ENCODE data around the gene ADORA1.

The ADORA1 gene

DNA sequence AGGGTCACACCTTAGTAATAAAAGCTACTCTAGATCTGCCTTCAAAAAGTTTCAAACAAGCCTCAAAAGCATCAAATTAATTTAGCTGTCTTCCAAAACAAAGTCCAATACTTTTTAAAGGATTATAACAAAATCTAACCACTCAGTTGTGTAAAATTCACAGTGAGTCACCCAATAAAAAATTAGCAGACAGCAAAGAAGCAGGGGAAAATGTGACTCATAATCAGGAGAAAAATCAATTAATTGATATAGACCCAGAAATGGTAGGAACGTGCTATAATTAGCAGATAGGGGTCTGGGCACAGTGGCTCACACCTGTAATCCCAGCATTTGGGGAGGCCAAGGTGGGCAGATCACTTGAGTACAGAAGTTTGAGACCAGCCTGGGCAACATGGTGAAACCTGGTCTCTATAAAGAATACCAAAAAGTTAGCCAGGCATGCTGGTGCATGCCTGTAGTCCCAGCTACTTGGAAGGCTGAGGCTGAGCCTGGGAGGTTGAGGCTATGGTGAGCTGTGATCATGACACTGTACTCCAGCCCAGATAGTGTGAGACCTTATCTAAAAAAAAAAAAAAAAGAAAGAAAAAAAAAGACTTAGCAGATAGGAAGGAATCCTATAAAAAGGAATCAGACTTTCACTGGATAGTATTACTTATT is 33.6 kb upstream of the ADORA1 start:
- DNase-seq (ENCODE audit: low read depth, low spot score), result no peak

DNA sequence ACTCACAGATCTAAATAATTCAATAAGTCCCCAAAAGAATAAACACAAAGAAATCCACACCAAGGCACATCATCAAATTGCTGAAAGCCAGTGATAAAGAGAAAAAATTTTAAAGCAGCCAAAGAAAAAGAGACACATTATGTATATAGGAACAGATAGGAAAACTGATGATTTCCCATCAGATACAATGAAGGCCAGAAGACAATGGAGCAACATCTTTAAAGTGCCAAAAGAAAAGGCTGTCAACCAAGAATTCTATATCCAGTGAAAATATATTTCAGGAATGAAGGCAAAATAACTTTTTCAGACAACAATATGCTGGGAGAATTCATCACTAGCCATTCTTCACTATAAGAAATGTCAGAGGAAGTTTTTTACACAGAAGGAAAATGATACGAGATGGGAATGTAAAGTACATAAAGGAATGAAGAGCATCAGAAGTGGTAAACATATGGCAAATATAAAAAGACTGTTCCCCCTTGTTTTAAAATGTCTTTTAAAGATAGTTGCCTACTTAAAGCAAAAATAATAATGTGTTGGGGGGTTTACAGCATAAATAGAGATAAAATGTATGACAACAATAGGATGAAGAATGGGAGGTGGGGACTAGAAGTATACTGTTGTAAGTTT is 32.4 kb upstream of the ADORA1 start:
- DNase-seq (ENCODE audit: low read depth, low spot score), result no peak

DNA sequence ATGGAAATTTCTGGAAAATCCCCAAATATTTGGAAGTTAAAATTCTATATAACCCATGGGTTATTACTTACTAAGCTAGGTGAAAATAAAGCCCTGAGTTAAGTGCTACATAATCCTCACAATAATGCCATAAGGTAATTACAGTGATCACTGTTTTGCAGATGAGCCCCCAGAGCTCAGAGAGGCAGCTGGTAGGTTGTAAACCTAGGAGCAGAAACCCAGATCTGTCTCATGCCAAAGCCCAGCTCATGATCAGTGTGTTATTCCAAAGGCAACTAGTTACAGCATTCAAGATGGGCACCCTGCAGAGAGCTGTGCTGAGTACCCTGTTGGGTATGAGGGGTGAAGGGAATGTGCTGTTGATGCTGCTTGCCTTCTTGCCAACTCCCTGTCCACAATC is 31.0 kb upstream of the ADORA1 start:
- DNase-seq (ENCODE audit: low read depth, low spot score), result no peak

DNA sequence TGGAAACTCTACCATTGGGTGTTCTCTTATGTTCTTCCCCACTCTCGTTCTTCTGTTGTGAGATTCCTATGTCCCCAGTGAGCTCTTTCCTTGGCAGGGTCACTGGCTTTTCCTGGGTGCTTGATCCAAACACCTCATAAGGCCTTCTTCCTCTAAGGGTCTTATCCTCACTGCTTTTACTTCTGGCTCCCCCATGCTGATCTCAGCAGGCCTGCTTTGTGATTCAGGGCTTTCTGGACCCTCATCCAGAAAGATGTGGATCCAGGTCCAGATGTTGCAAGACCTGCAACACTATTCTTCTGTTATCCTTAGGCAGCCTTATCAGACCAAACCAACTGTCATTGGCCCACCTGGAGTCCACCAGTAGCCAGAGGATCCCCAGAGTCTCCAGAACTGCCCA is 30.5 kb upstream of the ADORA1 start:
- DNase-seq (ENCODE audit: low read depth, low spot score), result no peak

DNA sequence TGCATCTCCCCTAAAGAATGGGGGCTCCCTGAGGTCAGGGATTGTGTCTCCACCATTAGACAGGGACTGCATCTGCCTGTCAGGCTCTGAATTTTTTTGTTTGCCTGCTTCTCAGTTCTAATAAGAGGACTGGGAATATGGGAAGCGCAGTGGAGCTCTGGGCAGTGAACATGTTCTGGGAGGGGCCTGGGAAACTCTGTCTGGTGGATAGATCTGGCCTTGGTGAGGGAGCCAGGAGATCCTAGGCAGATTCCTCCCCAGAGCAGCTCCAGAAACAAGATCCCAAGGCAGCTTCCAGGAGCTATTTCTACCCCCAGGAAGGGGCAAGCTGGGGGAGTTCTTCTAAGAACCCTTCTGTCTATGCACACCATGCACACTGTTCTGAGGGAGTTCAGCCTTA is 29.1 kb upstream of the ADORA1 start:
- DNase-seq (ENCODE audit: low read depth, low spot score), result no peak

DNA sequence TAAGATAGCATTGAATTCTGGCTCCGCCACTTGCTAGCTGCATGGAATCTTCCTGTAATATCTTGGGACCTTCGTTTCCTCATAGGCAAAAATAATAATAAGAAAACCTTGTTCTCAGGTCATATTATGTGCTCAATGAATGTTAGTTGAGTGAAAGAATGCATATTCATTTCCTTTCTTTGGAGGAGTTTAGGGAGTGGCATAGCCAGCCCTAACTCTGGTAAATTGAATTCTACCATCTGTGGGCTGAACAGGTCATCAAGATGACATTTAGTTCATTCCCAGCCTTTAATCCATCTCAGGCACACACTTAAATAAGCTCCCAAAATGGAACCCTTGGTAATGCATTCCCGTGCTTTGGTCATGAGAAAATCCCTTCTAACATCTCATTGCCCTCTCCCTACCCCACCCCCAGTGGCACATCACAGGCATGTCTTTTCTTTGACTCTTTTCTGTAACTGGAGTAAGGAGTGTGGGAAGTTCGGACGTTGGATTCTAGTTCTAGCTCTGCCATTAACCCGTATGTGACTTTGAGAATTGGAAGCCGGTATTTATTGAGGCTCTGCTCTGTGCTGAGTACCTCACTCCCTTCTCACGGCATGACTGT is 28.5 kb upstream of the ADORA1 start:
- no peak for DNase-seq (ENCODE audit: low read depth, low spot score)

DNA sequence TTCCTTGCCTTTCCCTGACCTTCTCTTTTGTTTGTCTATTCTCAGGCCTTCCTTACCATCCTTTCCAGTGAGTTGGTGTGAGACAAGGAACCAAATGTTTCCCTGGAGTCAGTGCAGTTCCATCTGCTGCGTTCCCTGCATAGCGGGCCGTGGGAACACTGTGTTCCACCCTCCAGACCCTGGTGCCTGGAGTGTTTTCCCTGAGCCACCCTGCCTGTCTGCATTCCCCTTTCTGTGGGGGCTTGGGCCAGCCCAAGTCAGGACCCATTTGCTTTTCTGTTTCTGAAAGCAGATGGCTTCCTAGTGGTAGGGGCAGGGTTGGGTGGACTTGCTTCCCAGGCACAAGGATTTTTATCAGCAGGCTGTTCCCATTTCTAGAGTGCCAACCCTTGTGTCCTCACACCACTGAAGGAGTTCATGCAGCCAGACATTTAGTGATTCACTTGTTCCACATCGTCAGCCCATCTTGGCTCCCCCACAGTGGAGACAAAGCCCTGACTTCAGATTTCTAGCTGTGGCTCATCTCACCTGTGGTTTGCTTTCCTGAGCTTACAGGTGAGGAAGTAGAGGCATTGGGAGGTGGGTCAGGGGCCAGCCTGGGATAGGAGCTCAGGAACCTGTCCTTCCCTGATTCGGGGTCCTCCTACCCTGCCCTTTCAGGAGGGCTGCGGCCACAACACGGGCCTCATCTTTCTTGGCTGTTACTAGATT is 27.6 kb upstream of the ADORA1 start:
- DNase-seq (ENCODE audit: low read depth, low spot score), result no peak

DNA sequence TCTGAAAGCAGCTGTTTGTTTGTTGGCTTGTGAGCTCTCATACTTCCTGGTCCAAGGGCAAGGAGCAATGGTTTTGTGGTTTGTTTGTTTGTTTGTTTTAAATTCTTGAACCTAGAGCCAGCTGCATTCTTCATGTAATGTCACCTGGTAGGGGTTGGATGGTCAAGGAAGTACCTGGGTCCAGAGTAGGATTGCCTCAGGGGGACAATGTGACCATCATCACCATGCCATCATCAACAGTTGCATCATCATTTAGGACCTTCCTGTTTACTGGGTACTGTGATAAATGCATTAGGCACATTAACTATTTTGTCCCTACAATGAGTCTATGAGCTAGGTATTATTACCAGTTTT is 27.0 kb upstream of the ADORA1 start:
- DNase-seq (ENCODE audit: low read depth, low spot score), result no peak

DNA sequence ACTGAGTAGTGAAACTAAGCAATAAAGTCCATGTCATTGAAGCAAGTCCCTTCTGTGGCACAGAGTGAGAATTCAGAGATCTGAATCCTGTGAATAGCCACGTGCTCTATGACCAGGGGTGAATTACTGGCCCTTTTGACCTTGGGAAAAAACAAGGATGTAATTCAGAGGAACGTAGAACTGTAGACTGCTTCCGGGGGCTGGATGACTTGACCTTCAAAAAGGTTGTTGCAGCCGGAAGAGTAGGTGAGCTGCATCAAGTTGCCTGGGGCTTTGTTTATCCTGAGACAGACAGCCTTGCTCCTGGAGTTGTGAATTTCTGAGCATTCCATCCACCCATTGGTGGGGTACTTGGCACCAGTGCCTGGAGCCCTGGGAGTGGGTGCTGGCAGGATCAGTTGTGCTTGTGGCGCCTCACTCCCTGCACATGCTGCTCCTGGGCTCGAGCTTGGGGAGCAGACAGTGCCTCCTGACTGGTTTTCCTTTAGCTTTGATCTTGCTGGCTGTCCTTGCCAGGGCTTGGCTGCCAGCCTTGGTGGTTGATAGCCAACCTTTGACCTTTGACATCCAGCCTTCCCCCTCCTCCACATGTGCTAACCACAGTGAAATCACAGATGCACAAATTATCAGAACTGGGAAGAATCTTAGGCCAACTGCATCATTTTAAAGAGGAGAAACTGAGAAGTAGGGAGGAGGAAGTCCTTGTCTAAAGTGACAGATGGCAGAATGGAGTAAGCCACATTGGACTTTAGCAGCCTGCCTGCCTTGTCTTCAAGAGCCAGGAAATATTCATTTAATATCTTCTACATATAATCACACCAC is 25.5 kb upstream of the ADORA1 start:
- no peak for DNase-seq (ENCODE audit: low read depth, low spot score)

DNA sequence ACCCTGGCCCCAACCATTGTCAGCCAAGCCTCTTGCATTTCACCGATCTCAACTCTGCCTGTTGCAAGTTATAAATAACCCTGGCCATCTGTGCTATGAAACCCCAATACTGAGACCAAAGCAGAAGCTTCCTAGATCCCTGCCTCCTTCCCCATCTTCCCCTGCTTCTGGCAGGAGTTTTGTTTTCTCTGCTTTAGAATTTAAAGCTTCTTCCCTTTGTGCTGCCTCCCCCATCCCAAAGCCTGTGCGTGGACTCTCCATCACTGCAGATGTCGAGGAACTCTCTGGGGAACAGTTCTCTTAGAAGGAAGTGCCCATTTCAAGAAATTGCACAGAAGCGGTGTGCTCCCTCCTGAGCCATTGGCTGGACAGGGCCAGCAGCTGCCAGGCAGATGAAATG is 24.3 kb upstream of the ADORA1 start:
- DNase-seq (ENCODE audit: low read depth, low spot score), result no peak

DNA sequence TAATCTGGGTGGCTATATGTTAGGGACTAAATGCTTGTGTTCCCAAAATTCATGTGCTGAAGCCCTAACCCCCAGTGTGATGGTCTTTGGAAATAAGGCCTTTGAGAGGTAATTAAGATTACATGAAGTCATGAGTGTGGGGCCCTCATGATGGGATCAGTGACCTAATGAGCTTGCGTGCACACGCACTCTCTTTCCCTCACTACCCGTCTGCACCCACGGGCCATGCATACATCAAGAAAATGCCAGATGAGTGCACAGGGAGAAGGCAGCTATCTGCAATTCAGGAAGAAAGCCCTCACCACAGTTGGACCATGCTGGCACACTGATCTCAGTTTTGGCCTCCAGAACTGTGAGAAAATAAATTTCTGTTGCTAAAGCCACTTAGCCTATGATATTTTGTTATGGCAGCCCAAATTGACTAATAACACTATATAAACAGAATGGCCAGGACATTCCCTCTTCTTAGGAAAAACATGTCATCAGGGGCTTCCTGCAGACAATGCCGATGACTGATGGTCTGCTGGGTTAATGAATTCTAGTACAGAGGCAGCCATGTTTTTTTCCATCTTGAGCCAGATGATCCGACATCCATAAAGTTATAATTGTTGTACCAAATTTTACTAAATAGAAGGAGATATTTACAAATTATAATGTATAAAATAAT is 23.6 kb upstream of the ADORA1 start:
- DNase-seq (ENCODE audit: low read depth, low spot score), result no peak

DNA sequence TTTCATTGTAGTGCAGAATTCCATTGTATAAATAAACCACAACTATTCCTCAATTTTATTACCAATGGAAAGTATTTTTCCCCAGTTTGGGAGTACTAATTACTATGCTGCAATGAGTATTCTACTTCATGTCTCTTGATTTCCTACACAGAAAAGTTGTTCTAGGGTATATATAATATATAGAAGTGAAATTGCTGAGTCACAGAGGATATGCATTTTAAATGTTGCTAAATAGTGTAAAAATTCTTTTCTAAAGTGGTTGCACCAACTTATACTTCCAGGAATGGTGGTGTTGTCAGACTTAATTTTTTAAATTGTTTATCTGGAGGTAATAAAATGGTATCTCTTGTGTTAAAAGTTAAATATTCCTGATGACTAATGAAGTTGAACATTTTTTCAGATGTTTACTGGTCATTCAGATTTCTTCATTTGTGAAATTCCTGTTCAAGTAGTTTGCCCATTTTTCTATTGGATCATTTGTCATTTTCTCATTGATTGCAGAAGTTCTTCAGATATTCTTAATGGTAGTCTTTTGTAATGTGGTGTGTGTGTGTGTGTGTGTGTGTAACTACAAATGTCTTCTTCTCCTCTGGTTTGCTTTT is 22.6 kb upstream of the ADORA1 start:
- no peak for DNase-seq (ENCODE audit: low read depth, low spot score)

DNA sequence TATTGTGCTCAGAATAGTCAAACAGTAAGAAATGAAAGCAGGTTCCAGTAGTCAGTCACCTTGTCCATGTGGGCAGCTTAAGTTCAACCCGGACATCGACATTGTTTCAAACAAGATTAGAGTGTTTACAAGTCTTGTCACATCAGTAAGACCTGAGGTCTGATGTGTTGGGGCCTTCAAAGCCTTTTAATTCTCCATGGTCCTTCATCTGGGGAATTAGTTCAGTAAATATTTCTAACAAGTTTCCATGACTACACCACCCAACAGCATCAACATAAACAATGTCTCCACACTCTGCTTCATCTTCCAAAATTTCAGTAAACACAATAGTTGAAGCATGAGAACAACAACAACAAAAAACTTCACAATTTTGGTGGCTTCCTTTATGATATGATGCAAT is 15.1 kb upstream of the ADORA1 start:
- DNase-seq (ENCODE audit: low read depth, low spot score), result no peak

DNA sequence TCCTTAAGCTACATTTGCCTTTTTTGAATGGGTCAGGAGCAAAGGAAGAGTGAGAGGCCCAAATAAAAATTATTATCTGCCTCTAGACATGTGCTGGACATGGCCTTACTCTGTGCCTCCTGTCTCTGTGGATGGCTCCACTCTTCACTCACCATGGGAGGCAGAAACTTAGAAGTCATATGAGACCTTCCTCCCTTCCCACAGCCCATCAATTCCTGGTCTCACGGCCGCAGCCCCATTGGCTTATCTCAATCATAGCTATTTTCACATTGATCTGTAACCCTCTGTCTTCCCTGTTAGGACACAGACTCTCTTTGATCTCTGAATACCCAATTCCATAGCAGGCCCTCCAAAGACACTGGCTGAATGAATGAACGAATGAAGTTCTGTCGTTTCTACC is 14.2 kb upstream of the ADORA1 start:
- no peak for DNase-seq (ENCODE audit: low read depth, low spot score)

DNA sequence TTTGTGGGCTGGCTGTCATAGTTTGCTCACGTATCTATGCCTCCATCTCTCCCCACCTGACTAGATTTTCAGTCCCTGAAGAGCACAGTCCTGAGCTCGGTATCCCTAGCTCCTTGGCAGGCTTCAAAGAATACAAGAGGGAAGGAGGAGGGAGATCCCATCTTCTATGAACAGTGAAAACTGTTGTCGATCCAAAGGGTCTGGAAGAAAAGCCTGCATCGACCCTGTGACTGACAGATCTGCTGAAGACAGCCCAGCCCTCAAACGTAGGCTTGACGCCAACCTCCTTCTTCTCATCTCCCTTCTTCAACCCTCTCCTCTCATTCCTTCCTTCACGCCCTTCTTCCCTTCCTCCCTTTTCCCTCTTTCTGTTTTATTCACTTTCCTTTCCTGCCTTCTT is 13.3 kb upstream of the ADORA1 start:
- no peak for DNase-seq (ENCODE audit: low read depth, low spot score)

DNA sequence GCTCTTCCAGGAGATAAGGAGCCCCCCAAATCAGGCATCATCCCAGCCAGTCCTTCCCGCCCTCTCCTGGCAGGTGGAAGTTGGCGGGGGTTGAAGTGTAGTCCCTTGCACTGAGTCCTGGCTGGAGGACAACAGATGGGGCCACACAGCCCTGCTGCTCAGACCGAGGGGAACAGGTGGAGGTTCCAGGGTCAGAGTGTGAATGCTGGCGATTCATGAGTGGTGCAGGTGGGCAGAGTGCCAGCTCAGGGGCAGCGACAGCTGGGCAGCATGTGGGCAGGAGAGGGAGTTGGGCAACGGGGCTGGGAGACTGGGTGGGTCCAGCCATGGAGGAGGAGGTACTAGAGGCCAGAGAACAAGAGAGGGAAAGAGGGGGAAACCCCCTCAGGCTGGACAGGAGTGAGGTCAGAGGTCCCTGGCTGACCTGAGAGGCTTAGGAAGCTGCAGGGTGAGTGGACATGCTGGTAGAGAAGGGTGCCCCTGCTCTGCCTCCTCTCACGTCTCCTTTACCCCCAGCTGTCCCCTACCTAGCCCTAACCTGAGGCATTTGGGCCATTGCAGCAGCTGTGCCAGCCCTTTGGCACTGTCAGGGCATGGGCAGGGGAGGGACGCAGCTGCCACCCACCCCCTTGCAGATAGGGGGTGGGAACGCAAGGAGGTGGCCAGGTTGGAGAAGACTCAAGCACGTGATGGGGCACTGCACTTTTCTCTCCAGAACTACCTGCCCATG is 11.3 kb upstream of the ADORA1 start:
- no peak for DNase-seq (ENCODE audit: low read depth, low spot score)

DNA sequence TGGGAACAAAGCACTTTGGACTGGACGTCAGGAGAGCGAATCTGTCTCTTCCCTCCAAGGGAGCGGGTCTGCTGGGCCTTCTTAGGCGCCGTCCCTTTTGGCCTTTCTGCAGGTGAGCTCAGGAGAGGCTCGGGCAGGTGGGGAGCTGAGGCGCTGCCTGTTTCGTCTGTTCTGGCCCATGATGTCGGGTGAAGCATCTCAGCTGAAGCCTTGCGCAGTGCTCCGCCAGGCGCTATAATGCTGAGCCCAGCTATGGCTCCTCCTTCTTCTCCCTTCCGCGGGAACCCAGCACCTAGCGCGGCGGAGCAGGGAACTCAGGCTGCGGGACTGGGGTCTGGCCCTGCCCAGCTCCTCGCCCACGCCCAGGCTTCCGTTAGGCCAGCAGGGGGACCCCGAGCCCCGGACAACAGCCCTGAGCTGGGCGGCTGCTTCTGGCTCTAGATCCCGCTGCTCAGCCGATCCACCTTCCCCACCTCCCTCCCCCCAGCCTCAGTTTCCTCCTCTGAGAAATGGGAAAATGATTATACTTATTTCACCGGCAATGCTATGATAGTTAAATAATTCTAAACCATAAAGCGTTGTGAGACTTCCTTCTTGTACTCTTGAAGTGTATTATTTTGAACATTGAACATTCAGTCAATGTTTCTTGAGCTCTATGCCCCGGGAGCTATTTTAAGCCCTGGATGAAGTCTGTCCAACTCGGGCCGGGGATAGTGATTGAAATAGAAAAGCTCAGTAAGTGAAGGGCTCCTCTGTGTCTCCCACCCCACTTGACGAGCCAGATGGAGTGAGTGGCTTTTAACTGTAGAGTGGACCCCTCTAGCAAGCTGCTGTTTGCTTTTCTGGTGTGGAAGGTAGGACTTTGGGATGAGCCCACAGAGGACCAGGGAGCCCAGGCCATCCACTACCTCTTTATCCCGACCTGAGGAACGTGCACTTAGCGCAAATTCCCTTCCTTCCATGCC is 9.6 kb upstream of the ADORA1 start:
- DNase-seq (ENCODE audit: low read depth, low spot score), result no peak

DNA sequence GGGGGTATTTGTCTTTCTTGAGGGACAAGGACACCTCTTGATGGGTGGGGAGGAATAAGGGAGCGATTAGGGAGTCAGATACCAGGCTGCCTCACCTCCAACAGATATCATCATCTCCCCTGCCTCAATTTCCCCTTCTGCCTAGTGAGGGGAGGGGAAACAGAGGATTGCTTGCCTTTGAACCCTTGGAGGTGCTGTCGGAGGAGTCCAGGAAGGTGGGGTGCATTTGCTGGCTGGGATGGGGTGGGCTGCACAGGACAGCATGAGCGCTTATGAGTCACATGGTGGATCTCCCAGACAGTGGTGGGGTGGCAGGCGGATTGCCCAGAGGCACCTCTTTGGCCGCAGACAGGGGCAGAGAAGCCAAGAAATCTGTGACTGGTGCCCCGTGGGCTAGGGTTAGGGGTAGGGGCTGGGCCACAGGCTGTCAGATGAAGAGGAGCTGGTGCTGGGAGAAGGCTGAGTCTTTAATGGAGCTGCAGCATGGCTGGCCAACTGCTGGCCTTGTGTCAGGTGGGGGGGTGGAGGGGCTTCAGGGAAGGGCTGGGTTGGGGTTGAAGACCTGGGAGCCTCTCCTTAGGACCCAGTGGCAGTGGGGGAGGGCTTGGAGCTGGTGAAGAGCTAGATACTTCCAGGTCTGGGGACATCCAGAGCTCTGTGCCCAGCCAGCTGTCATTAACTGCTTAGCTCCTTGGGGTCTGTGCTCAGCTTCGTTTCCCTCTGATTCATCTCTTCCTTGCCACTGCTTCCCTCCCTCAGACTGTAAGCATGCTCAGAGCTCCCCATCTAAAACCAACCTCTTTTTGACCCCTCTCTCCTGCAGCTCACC is 7.0 kb upstream of the ADORA1 start:
- no peak for DNase-seq (ENCODE audit: low read depth, low spot score)
